ENCODE results near the gene LIMK2.
A peak's percentile ranks its signal among the peaks of the same experiment; 100 is the strongest.
"Not testable (repeated sequence)": the region's sequence is repeated elsewhere in the genome, so short reads cannot be mapped to it uniquely, and the experiment has no call there.

LIMK2 gene

DNA sequence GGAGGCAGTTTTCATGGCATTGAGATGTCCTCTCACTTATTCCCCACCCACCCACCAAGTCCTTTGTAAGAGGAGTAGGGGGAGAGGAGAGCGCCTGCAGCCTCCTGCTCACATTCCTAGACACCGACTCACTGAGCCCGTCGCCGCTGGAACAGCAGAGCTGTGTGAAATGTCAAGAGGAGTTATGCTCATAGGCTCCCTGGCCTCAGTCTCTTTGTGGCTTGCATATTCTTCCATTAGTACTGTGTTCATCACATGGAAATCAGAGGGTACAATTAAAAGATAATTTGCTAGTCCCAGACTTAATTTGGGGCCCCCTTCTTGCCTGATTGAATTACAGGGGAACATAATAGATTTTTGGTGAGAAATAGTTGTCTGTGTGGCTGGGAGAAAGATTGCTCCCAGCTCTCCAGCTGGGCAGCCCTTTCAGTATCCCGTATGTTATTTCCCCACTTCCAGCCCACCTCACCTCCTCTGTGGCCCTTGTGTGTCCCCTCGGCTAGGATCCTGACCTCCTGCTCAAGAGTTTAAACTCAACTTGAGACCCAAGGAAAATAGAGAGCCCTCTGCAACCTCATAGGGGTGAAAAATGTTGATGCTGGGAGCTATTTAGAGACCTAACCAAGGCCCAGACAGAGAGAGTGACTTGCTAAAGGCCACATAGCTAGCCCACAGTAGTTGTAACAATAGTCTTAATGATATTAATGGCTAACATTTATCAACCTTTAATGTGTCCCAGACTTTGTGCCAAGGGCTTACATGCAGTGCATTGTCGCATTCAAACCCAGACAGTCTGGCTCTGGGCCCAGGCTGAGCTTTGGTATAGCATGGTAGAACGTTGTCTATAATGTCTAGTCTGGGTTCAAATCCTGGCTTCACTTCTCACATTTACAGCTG, 32.2 kb downstream of the LIMK2 start:
- DNase-seq (ENCODE audit: low spot score) = peak; percentile 46

- no peak for DNase-seq (ENCODE audit: low spot score)
Measured at GRCh38 chr22:31244943-31245451, 32.9 kb downstream of the LIMK2 start.

- DNase-seq (ENCODE audit: low spot score) = not testable (repeated sequence)
Measured at GRCh38 chr22:31245998-31246397, 33.9 kb downstream of the LIMK2 start.

DNA sequence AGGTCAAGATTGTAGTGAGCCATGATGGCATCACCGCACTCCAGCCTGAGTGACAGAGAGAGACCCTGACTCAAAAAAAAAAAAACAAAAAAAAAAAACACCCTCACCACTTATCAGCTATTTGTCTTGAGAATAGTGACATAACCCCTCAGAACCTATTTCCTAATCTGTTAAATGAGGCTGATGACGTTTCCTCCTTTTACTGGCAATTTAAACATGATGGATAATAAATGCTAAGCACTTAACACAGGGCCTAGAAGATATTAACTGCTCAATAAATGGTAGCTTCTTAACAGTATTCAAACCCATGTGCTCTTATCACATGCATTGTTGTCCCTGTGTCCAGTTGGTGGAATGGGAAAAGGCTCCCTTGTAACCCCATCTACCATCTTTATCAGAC, 34.6 kb downstream of the LIMK2 start:
- DNase-seq (ENCODE audit: low spot score) = no peak

GRCh38 chr22:31247726-31248125, 35.6 kb downstream of the LIMK2 start:
- no peak for DNase-seq (ENCODE audit: low spot score)

DNA sequence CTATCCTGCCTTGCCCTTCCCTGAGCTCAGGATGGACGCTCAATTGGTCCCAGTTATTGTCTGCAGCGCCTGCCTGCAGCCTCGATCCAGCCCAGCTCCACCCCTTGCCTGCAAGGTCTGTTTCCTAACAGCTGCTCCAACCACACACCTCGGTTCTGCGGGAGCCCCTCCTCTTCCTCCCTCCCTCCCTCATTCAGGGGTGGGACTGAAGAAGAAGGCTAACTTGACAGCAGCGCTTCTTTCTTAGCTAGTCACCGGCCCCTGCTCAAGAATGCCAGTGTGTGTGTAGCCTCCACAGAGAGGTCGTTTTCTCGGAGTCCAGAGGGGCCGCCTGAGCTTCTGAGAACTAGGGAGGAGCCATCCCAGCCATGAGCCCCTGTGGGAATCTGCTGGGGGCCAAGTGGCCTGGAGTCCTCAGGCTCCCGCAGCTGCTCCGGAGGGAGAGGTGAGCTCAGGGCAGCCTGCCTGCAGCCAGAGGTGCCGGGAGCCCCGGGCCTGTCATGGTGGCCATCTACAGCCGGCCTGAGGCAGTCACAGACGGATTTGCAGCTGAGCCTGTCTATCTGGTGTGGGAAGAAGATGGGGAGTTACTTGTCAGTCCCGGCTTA, 36.1 kb downstream of the LIMK2 start:
- DNase-seq (ENCODE audit: low spot score) = no peak

- no peak for DNase-seq (ENCODE audit: low spot score)
Measured at GRCh38 chr22:31248965-31249958, 37.2 kb downstream of the LIMK2 start.

DNA sequence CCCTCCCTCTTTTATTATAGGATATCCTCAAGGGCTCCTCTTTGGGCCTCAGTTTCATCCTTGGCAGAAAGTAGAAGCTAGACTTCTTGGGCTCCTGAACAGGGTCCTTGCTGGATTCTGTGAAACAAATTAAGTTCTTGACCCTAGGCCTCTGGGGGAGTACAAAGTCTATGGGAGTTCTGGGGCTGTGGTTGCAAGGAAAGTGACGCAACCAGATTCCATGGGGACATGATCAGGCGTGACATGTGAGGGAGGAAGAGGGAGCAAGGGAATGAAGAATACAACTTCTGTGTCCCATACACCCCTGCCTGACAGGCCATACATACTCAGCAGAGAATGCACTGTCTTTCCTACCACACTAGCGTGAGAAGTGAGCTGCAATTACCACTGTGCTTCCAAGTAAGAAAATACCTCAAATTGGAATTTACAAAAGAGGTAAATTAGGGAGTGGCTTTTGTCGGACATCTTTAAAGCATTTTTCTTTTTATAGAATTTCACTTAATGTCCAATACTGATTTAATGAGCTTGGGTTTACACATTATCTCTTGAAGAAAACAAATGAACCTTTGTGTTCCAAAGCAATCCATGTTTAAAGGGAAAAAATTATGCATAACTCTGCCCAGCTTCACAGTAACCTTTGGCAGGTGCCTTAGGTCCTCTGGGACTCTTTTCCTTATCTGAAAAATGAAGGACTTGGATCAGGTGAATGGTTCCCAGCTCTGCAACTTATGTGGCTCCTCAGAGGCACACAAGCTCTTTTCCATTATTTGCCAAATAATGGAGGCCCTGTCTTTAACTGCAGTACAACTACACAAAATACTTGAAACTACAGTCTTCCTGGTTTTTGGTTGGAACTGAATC, 38.9 kb downstream of the LIMK2 start:
- DNase-seq (ENCODE audit: low spot score) = no peak

DNA sequence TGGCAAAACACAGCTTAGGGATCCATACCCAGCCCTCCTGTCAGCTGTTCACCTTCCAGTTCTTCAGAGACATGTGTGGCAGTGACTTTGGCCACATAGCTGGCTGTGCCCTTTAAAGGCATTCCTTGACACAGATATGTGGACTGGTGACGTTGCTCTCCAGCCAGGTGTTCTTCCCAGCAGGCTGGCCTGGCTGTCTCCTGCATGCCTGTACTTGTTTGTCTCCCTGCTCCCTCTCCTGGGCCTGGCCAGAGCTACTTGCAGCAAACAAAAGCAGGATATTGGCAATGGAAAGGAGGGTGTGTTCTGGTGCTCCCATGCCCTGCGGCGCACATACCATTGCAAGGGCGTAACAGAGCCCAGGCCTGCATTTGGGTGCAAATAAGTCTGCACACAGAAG, 41.9 kb downstream of the LIMK2 start:
- no peak for DNase-seq (ENCODE audit: low spot score)

DNA sequence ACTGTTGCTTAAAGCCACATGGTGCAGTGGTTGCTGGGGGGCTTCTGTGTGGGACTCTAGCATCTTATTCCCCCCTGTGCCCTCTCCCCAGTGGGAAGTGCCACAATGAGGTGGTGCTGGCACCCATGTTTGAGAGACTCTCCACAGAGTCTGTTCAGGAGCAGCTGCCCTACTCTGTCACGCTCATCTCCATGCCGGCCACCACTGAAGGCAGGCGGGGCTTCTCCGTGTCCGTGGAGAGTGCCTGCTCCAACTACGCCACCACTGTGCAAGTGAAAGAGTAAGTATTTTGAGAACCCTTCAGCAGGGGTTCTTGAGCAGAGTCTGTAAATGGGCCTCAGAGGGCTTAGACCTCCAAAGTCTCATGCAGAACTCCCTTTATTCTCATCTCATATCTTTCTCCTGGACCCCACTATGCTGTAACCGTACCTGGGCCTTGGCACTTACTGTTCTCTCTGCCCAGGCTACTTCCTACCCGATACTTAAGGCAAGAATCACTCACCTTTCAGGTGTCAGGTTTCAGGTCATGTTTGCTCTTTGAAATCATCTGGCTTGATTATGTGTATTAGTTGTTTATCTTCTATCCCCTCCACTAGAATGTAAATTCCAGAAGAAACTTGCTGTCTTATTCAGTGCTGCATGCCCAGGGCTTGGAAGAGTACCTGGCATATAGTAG, 47.8 kb downstream of the LIMK2 start:
- DNase-seq (ENCODE audit: low spot score) = no peak

GRCh38 chr22:31260474-31260856, 48.4 kb downstream of the LIMK2 start:
- no peak for DNase-seq (ENCODE audit: low spot score)

GRCh38 chr22:31262312-31263133, 50.4 kb downstream of the LIMK2 start:
- DNase-seq (ENCODE audit: low spot score) = no peak

- DNase-seq (ENCODE audit: low spot score) = no peak
Measured at GRCh38 chr22:31263896-31264640, 52.0 kb downstream of the LIMK2 start.

DNA sequence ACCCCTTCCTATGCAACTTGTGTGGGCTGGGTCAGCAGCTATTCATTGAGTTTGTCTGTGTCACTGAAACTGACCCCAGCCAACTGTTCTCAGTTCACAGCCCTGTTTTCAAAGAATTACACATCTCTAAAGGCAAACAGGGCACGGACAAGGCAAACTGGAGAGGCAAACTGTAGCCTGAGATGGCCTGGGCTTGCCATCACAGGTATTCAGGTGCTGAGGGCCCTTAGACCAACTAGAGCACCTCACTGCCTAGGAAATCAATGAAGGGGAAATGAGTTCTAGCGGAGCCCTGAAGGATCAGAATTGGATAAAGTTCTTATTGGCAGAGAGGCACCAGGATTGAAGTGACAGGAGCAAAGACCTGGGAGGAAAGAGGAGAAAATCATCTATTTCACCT, 56.2 kb downstream of the LIMK2 start:
- no peak for DNase-seq (ENCODE audit: low spot score)

DNA sequence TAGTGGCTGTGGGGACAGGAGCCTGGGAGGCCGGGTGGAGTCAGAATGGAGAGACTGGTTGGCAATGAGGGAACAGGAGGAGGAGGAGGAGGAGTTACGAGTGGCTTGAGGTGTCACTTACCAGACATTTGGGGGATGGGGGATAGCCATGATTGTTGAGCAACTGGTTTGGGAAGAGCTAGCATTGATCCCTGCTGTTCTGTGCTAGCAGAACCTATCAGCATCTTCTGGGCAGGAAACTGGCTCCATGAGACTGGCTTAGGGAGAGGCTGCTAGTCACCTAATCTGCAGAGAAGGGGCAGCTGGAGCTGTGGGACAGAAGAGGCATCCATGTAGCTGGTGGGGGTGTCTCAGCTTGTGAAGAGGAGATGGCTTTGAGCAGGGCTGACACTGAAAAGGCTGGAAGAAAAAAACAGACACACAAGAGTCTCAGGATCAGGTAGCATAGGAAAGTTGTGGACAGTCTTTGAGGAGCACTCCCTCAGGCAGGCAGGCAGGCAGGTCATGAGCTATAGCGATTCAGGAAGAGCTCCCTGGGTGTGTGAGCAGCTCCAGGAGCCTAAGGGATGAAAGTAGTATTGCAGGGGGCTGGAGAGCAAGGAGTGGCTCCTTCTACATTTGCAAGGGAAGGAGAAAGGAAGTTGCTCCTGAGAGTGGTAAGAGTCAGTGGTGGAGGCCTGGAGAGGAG, 57.9 kb downstream of the LIMK2 start:
- no peak for DNase-seq (ENCODE audit: low spot score)

- DNase-seq (ENCODE audit: low spot score) = no peak
Measured at GRCh38 chr22:31271026-31271425, 58.9 kb downstream of the LIMK2 start.

GRCh38 chr22:31271485-31271884, 59.4 kb downstream of the LIMK2 start:
- DNase-seq (ENCODE audit: low spot score) = no peak
